SK-N-SH treated with all-trans-retinoic acid at 6 μM for 48 hours (cell line): Measurements from ENCODE around the gene ASL.
A peak's percentile ranks its signal among the peaks of the same experiment; 100 is the strongest.

Experiments used
- PATZ1 ChIP-seq: fragments of 250-450 bp; sonication (Bioruptor Pico); IDR thresholded peaks from 2 replicates; pipeline ENCODE4 v1.8.0; 2020; ENCODE audit warnings: mild to moderate bottlenecking, moderate library complexity, borderline replicate concordance
- SNAI2 ChIP-seq: fragments of 250-450 bp; sonication (Bioruptor Pico); IDR thresholded peaks from 2 replicates; pipeline ENCODE4 v1.5.0; 2020; ENCODE audit warnings: mild to moderate bottlenecking, moderate library complexity
- TSHZ2 ChIP-seq: fragments of 250-450 bp; sonication (Bioruptor Pico); IDR thresholded peaks from 2 replicates; pipeline ENCODE4 v1.5.0; 2020; ENCODE audit warnings: mild to moderate bottlenecking, moderate library complexity

- TF ChIP-seq PATZ1 (peak; percentile 45; the same call in 1 of the 2 replicates), SNAI2 (CRISPR knock-in tag) (peak; percentile 96), TSHZ2 (CRISPR knock-in tag) (peak; percentile 93)
Observed at GRCh38 chr7:66033471-66034385, 41.9 kb upstream of the ASL start.
